GM12874 (cell line): ENCODE measurements around the gene MTG2.

Experiments used
- TF ChIP-seq, protein P1 (sequence below): IDR thresholded peaks from 2 replicates; pipeline ENCODE4 v1.5.1; 2011; ENCODE audit warnings: low read depth, mild to moderate bottlenecking, control low read depth, low read length, moderate library complexity; ENCODE audit not compliant: insufficient read depth

Gene MTG2

DNA sequence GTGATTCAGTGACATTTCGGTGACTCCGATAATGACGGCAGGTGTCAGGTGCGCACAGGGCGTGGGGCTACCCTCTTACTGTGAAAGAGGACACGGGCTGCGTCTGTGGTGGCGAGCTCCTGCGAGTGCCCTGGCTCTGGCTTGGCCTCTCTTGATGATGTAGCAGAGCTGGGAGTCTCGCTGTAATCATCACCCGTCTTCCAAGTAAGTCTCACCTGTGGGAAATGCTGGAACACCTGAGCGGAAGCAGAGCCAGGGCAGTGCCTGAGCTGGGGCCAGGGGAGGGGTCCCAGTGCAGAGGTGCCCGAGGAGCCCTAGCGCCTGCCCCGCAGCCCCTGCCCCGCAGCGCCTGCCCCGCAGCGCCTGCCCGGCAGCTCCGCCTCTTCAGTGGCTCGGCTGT is 60.3 kb downstream of the MTG2 start:
- TF ChIP-seq, protein P1, sequence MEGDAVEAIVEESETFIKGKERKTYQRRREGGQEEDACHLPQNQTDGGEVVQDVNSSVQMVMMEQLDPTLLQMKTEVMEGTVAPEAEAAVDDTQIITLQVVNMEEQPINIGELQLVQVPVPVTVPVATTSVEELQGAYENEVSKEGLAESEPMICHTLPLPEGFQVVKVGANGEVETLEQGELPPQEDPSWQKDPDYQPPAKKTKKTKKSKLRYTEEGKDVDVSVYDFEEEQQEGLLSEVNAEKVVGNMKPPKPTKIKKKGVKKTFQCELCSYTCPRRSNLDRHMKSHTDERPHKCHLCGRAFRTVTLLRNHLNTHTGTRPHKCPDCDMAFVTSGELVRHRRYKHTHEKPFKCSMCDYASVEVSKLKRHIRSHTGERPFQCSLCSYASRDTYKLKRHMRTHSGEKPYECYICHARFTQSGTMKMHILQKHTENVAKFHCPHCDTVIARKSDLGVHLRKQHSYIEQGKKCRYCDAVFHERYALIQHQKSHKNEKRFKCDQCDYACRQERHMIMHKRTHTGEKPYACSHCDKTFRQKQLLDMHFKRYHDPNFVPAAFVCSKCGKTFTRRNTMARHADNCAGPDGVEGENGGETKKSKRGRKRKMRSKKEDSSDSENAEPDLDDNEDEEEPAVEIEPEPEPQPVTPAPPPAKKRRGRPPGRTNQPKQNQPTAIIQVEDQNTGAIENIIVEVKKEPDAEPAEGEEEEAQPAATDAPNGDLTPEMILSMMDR, result no peak

DNA sequence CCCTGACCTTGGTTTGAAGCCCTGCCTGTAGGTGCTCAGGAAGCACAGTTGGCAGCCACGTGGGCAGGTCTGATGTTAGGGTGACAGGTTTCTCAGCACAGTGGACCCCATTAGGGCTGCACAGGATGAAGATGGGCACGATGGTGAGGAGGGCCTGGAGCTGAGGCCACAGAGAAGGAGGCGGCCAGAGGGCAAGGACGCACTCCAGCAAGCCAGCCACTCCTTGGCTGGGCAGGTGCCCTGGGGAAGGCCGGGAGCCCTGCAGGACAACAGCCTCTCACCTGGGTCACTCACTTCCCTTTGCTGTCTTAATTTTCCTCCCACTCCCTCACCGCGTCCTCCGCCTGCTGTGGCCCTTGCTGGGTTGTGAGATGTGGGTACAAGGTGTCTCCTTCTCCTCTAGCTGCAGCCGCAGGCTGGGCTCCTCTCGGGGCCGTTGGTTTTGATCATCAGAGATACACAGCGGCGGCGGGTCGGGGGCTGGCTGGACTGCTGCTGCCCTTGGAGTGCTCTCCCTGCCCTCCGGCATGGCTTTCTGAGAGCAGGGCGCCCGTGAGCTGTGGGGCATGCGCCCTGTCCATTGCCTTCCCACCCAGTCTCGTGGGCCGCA is 61.2 kb downstream of the MTG2 start:
- TF ChIP-seq, protein P1, result no peak

DNA sequence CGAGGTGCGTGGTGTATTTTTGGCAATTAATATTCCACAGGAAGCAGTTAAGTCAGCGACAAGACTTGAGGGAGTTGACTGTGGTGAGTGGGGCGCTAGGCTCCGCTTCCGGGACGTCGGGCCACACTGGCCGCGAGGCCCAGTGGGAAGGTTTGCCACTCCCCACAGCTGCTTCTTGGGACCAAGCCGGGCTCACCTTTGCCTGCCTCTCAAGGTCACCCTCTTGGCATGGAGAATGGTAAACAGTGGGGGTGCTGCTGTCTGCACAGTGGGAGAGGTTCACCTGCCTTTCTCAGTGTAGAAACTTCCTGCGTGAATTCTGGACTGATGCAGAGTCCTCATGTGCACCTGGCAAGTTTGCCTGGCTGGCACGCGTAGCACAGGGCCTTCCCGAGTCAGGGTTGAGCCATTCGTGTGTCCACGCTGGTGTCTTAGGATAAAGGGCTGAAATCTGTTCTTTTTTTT is 61.8 kb downstream of the MTG2 start:
- TF ChIP-seq, protein P1, result no peak

DNA sequence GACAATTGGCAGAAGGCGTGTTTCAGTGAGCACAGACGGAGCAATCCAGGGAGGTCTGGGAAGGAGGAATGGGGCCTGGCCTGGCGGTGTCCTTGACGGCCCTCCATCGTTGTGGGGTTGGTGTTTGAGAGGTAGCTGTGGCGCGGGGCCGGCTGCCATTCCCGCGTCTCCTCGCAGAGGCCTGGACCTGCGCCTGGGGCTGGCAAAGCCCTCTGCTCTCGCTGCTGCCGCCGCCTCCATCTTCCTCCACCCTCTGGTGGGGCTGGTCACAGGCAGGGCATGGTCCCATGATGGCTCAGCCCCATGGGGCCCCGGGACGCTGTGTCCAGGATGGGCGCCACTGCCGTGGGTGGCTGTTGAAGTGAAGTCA is 63.1 kb downstream of the MTG2 start:
- TF ChIP-seq, protein P1, result no peak

DNA sequence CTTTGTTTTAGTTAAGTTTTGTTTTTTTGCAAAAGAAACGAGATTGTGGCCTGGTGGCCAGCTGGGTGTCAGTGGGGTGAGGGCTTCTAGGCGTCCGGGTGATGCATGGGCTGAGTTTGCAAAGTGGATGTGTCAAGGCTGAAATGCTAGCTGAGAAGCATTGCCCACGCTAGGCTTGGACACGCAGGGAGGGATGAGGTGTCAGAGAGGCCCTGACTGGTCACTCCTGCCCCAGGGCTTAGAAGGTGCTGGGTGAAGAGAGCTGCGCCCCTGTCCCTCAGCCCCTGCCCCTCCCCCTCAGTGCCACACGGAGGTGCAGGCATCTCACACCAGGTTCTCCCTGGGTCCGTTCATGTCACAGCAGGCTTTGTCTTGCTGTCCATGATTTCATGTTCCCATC is 63.6 kb downstream of the MTG2 start:
- TF ChIP-seq, protein P1, result no peak

DNA sequence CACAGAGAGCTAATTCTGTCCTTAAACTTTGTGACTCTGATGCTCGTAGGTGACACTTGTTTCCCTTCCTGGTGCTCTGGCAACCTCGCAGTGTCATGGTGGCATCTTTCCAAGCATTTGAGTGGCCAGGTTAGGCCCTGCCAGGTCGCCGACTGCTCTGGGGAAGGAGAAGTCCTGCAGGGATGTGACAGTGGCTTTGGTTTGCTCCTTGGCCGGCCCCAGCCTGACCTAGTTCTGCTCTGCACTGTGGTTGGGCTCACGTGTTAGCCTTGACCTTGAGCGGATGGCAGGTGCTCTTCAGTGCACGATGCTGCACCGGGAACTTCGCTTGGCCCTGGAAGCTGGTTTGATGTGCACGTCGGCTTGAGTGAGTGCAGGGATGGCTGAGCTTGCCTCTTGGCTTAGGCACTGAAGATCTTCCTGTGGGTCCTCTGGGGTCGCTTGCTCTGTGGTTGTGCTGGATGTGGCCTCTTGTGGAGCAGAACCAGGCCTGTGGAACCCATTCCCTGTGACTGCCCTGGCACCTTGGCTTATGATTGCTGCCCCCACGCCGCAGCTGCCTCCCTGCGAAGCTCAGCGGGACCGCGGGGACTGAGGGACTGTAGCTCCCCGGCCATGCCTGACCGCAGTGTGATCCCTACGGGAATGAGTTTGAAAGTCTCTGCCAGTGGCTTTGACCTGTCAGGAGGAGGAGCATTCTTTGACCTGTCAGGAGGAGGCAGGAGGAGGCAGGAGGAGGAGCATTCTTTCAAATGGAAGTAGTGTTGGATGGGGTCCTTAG is 64.2 kb downstream of the MTG2 start:
- TF ChIP-seq, protein P1, result no peak

DNA sequence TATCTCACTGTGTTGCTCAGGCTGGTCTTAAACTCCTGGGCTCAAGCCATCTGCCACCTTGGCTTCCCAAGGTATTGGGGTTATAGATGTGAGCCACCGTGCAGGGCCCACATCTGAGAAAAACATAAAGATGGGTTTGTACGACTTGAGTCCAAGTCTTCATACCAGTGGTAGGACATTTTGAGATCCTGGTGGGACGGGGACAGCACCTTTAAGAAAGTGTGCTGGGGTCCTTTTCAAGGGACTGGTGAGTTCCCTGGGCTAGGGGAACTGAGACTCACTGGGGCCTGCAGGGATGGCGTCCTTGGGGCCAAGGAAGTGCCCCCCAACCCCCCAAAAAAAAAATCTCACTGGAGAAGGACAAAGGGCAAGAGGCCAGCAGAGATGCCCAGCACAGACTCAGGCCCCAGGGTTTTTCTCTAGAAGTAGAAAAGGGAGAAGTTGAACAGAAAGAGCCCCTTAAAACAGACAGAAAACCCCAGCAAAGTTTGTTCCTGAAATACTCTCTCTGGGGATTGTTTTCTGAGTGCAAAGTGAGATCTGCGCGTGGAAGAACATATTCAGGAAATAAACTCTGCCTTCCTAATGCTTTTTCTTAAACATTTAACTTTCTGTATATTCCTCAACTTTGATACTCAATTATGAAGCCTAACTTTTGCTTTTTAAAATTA is 66.2 kb downstream of the MTG2 start:
- TF ChIP-seq, protein P1, result no peak
